Upper lobe of right lung (tissue), 1 donor: ENCODE results near the gene ATG16L2. TPM values are rescaled to one million over a fixed set of nuclear protein-coding genes. Genes with fewer than 3 reads are reported as not detected.
A peak's percentile ranks its signal among the peaks of the same experiment; 100 is the strongest.
"Not testable (repeated sequence)": the region's sequence is repeated elsewhere in the genome, so short reads cannot be mapped to it uniquely, and the experiment has no call there.

Source experiments
- ATAC-seq: fragments of 200-7000 bp; cut with Tn5 transposase; one replicate; pipeline ENCODE4 v1.9.1; 2020; ENCODE audit warnings: mild to moderate bottlenecking, moderate library complexity
- DNase-seq: peaks from one replicate; pipeline ENCODE4 v3.0.0-alpha.2; 2020
- H3K27ac ChIP-seq: fragments of 200-600 bp; one replicate; pipeline ENCODE4 v1.8.0; 2022
- H3K27me3 ChIP-seq: fragments of 200-600 bp; one replicate; pipeline ENCODE4 v1.8.0; 2022; ENCODE audit warnings: mild to moderate bottlenecking
- H3K36me3 ChIP-seq: fragments of 200-600 bp; one replicate; pipeline ENCODE4 v1.8.0; 2022
- H3K4me1 ChIP-seq: fragments of 200-600 bp; one replicate; pipeline ENCODE4 v1.8.0; 2022
- H3K4me3 ChIP-seq: fragments of 200-600 bp; one replicate; pipeline ENCODE4 v1.8.0; 2022; ENCODE audit warnings: mild to moderate bottlenecking
- H3K9me3 ChIP-seq: fragments of 200-600 bp; one replicate; pipeline ENCODE4 v1.8.0; 2022
- CTCF ChIP-seq: fragments of 200-600 bp; IDR thresholded peaks from one replicate; pipeline ENCODE4 v1.8.0; 2022; ENCODE audit warnings: antibody characterized with exemption
- intact Hi-C: fragments of 100-400 bp; cut with DNase I; formaldehyde crosslinking; loops from one replicate; pipeline ENCODE4 v1.11.0; 2022
- total RNA-seq: library from RNA; stranded (reverse); fragmentation: NEBNext Ultra II Directional; extraction: Animal tissue kit (Norgen Biotek cat#: 25700); gene quantifications from one replicate; pipeline ENCODE4 v1.2.1, GENCODE V29; 2021
- donor health status: DM: no; HTN: yes; CAD: no; lungs with severe emphysema.

Gene ATG16L2
- total RNA-seq, 1 donor from 2014 or later, result 77.5 TPM

- no peak for ATAC-seq
- no peak for TF ChIP-seq CTCF
Measured at GRCh38 chr11:72802822-72803221, 11.4 kb upstream of the ATG16L2 start.

GRCh38 chr11:72805216-72805615 lies 9.0 kb upstream of the ATG16L2 start:
- Histone ChIP-seq H3K27ac (no peak overlapping the region), H3K27me3 (no peaks in the 10 kb centered on the region), H3K9me3 (no peaks in the 10 kb centered on the region), H3K4me1 (no peaks in the 10 kb centered on the region), H3K4me3 (no peak overlapping the region), H3K36me3 (no peaks in the 10 kb centered on the region)
- DNase-seq (no peak), ATAC-seq (peak; percentile 53)
- intact Hi-C loops, result no loop called here
- no peak for TF ChIP-seq CTCF

More at GRCh38 chr11:72802822-72803221, 11.4 kb upstream of the ATG16L2 start:
- no peak overlapping the region for H3K27ac ChIP-seq
- no peak for DNase-seq
- H3K27me3 ChIP-seq, result no peaks in the 10 kb centered on the region
- intact Hi-C loops, result no loop called here
- no peaks in the 10 kb centered on the region for H3K9me3 ChIP-seq
- no peaks in the 10 kb centered on the region for H3K4me1 ChIP-seq
- no peaks in the 10 kb centered on the region for H3K36me3 ChIP-seq
- H3K4me3 ChIP-seq, result no peak overlapping the region

GRCh38 chr11:72806378-72806777 lies 7.8 kb upstream of the ATG16L2 start:
- peak overlapping the region; percentile 53 for H3K27ac ChIP-seq
- H3K4me3 ChIP-seq, intact Hi-C loops, ATAC-seq, H3K27me3 ChIP-seq, DNase-seq, H3K9me3 ChIP-seq, H3K36me3 ChIP-seq, H3K4me1 ChIP-seq: not testable (repeated sequence)

GRCh38 chr11:72807021-72807693 lies 7.1 kb upstream of the ATG16L2 start:
- TF ChIP-seq CTCF, result no peak
- Histone ChIP-seq H3K4me1 (peaks cover 3% of the 10 kb centered on the region), H3K27me3 (no peaks in the 10 kb centered on the region), H3K4me3 (no peak overlapping the region), H3K9me3 (no peaks in the 10 kb centered on the region), H3K27ac (peak overlapping the region; percentile 75), H3K36me3 (no peaks in the 10 kb centered on the region)
- ATAC-seq (peak; percentile 57), DNase-seq (peak; percentile 65)
- intact Hi-C loops, result no loop called here

- DNase-seq, result no peak
- ATAC-seq, result peak; percentile 70
- intact Hi-C loops, result no loop called here
- no peak for TF ChIP-seq CTCF
- H3K27ac ChIP-seq, result peak overlapping the region; percentile 75
- H3K36me3 ChIP-seq, result no peaks in the 10 kb centered on the region
- H3K9me3 ChIP-seq, result no peaks in the 10 kb centered on the region
- H3K27me3 ChIP-seq, result no peaks in the 10 kb centered on the region
- H3K4me3 ChIP-seq, result no peak overlapping the region
- H3K4me1 ChIP-seq, result peaks cover 9% of the 10 kb centered on the region
Measured at GRCh38 chr11:72807792-72808191, 6.4 kb upstream of the ATG16L2 start.

- no peak for TF ChIP-seq CTCF
- Histone ChIP-seq H3K27me3 (no peaks in the 10 kb centered on the region), H3K4me3 (no peak overlapping the region), H3K36me3 (no peaks in the 10 kb centered on the region), H3K4me1 (peaks cover 15% of the 10 kb centered on the region), H3K9me3 (no peaks in the 10 kb centered on the region), H3K27ac (peak overlapping the region; percentile 75)
- intact Hi-C loops, result no loop called here
- no peak for DNase-seq
- ATAC-seq, result peak; percentile 16
Measured at GRCh38 chr11:72808331-72808798, 5.8 kb upstream of the ATG16L2 start.

- H3K9me3 ChIP-seq, DNase-seq, ATAC-seq, intact Hi-C loops, H3K36me3 ChIP-seq, H3K27me3 ChIP-seq: not testable (repeated sequence)
- Histone ChIP-seq H3K4me1 (peaks cover 30% of the 10 kb centered on the region), H3K4me3 (peak overlapping the region; percentile 94), H3K27ac (peak overlapping the region; percentile 36)
Measured at GRCh38 chr11:72811686-72812085, 2.5 kb upstream of the ATG16L2 start.
